SK-N-SH treated with all-trans-retinoic acid at 6 μM for 48 hours (cell line): ENCODE results near the gene NELFCD.

ENCODE experiments used
- ATAC-seq: fragments of 200-7000 bp; cut with Tn5 transposase; 3 replicates; pipeline ENCODE4 v1.9.1; 2020; ENCODE audit warnings: mild to moderate bottlenecking, moderate library complexity
- ARNTL ChIP-seq: fragments of 450-650 bp; formaldehyde crosslinking; IDR thresholded peaks from 2 replicates; pipeline ENCODE4 v1.5.0; 2020; ENCODE audit warnings: low read depth, mild to moderate bottlenecking, moderate library complexity, borderline replicate concordance
- CSDC2 ChIP-seq: fragments of 250-450 bp; sonication (Bioruptor Pico); IDR thresholded peaks from 2 replicates; pipeline ENCODE4 v1.5.0; 2020; ENCODE audit warnings: mild to moderate bottlenecking, moderate library complexity
- ESRRG ChIP-seq: fragments of 250-450 bp; sonication (Bioruptor Pico); IDR thresholded peaks from 2 replicates; pipeline ENCODE4 v1.6.1; 2021; ENCODE audit warnings: mild to moderate bottlenecking
- GLIS3 ChIP-seq: fragments of 250-450 bp; sonication (Bioruptor Pico); IDR thresholded peaks from 2 replicates; pipeline ENCODE4 v1.5.0; 2020; ENCODE audit warnings: mild to moderate bottlenecking, moderate library complexity
- ISL1 ChIP-seq: fragments of 250-450 bp; sonication (Bioruptor Pico); IDR thresholded peaks from 2 replicates; pipeline ENCODE4 v2.1.2; 2022; ENCODE audit warnings: mild to moderate bottlenecking, moderate library complexity
- RARB ChIP-seq: fragments of 250-450 bp; sonication (Bioruptor Pico); IDR thresholded peaks from 2 replicates; pipeline ENCODE4 v1.8.0; 2021; ENCODE audit warnings: mild to moderate bottlenecking, moderate library complexity
- SNAI2 ChIP-seq: fragments of 250-450 bp; sonication (Bioruptor Pico); IDR thresholded peaks from 2 replicates; pipeline ENCODE4 v1.5.0; 2020; ENCODE audit warnings: mild to moderate bottlenecking, moderate library complexity
- TCF4 ChIP-seq: fragments of 250-450 bp; sonication (Bioruptor Pico); IDR thresholded peaks from 2 replicates; pipeline ENCODE4 v1.8.0; 2021; ENCODE audit warnings: mild to moderate bottlenecking, moderate library complexity, borderline replicate concordance
- TOX ChIP-seq: fragments of 250-450 bp; sonication (Bioruptor Pico); IDR thresholded peaks from 2 replicates; pipeline ENCODE4 v1.8.0; 2021; ENCODE audit warnings: mild to moderate bottlenecking, moderate library complexity, borderline replicate concordance
- ZC3H10 ChIP-seq: fragments of 250-450 bp; sonication (Bioruptor Pico); IDR thresholded peaks from 2 replicates; pipeline ENCODE4 v1.5.1; 2021; ENCODE audit warnings: mild to moderate bottlenecking, moderate library complexity
- ZFP30 ChIP-seq: fragments of 450-650 bp; formaldehyde crosslinking; IDR thresholded peaks from 2 replicates; pipeline ENCODE4 v1.5.0; 2022; ENCODE audit warnings: mild to moderate bottlenecking, moderate library complexity
- ZNF565 ChIP-seq: fragments of 450-650 bp; formaldehyde crosslinking; conservative IDR thresholded peaks from 2 replicates; pipeline ENCODE4 v1.5.0; 2020; ENCODE audit warnings: low read depth, mild to moderate bottlenecking, moderate library complexity
- ZNF70 ChIP-seq: fragments of 450-650 bp; formaldehyde crosslinking; IDR thresholded peaks from 2 replicates; pipeline ENCODE4 v1.5.0; 2020; ENCODE audit warnings: mild to moderate bottlenecking, moderate library complexity
- ZNF8 ChIP-seq: fragments of 450-650 bp; formaldehyde crosslinking; IDR thresholded peaks from 2 replicates; pipeline ENCODE4 v1.5.0; 2020; ENCODE audit warnings: mild to moderate bottlenecking, moderate library complexity
- TF ChIP-seq, protein P1 (sequence below): fragments of 250-450 bp; sonication (Bioruptor Pico); IDR thresholded peaks from 2 replicates; pipeline ENCODE4 v1.5.0; 2020; ENCODE audit warnings: mild to moderate bottlenecking, moderate library complexity
- TF ChIP-seq, protein P2 (sequence below): fragments of 250-450 bp; sonication (Bioruptor Pico); IDR thresholded peaks from 2 replicates; pipeline ENCODE4 v1.8.0; 2021; ENCODE audit warnings: low read depth, mild to moderate bottlenecking, moderate library complexity, borderline replicate concordance
- TF ChIP-seq, protein P3 (sequence below): fragments of 250-450 bp; sonication (Bioruptor Pico); IDR thresholded peaks from 2 replicates; pipeline ENCODE4 v1.5.1; 2021; ENCODE audit warnings: mild to moderate bottlenecking, moderate library complexity
- TF ChIP-seq, protein P4 (sequence below): fragments of 250-450 bp; sonication (Bioruptor Pico); IDR thresholded peaks from 2 replicates; pipeline ENCODE4 v1.5.1; 2020; ENCODE audit warnings: low read depth, mild to moderate bottlenecking, moderate library complexity
- TF ChIP-seq, protein P5 (sequence below): fragments of 250-450 bp; sonication (Bioruptor Pico); IDR thresholded peaks from 2 replicates; pipeline ENCODE4 v1.8.0; 2020; ENCODE audit warnings: mild to moderate bottlenecking, moderate library complexity, borderline replicate concordance

The NELFCD gene, protein sequence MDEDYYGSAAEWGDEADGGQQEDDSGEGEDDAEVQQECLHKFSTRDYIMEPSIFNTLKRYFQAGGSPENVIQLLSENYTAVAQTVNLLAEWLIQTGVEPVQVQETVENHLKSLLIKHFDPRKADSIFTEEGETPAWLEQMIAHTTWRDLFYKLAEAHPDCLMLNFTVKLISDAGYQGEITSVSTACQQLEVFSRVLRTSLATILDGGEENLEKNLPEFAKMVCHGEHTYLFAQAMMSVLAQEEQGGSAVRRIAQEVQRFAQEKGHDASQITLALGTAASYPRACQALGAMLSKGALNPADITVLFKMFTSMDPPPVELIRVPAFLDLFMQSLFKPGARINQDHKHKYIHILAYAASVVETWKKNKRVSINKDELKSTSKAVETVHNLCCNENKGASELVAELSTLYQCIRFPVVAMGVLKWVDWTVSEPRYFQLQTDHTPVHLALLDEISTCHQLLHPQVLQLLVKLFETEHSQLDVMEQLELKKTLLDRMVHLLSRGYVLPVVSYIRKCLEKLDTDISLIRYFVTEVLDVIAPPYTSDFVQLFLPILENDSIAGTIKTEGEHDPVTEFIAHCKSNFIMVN

DNA sequence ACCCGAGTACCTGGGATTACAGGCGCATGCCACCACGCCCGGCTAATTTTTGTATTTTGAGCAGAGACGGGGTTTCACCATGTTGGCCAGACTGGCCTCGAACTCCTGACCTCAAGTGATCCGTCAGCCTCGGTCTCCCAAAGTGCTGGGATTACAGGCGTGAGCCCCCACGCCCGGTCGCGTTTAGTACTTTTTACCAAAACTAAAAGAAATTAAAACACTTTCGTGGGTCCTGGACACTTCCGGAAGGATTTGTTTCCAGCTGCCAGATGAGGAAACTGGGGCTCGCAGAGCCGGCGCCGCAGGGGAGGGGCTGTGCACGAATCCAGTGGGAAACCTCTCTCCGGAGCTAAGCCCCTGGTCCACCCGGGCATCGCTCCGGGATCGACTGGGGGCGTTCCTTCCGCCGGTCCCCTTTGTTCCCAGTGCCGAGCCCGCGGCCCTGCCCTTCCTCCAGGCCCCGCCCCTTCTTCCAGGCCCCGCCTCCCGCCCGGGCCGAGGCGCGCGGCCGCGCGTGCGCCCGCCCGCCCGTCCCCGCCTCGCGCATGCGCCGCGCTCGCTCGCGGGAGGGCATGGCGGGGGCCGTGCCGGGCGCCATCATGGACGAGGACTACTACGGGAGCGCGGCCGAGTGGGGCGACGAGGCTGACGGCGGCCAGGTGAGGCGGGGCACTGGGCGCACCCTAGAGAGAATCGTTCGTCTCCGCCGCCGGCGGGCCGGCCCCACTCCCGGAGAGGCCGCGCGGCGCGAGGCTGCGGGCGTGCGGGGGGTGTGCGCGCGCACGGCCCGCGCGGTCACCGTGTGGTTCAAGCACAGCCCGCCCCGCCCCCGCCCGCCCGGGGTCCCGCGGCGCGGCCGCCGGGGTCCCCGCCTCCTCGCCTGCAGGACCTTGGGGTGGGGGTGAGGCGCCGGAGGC is at the start of gene NELFCD:
Gene NELFCD (plus strand): TSS at position 546 of the 917 bp plus-strand sequence. CDS start 54 bp downstream, at position 600.
- TF ChIP-seq CSDC2 (peak; percentile 73; the same call in 1 of the 2 replicates), ZNF8 (CRISPR knock-in tag) (no peak), ZNF70 (CRISPR knock-in tag) (0 out of 2 replicates have a peak, but pooled peaks have one; percentile 35), ISL1 (CRISPR knock-in tag) (no peak), ARNTL (CRISPR knock-in tag) (no peak), GLIS3 (CRISPR knock-in tag) (no peak)
- TF ChIP-seq, protein P1, sequence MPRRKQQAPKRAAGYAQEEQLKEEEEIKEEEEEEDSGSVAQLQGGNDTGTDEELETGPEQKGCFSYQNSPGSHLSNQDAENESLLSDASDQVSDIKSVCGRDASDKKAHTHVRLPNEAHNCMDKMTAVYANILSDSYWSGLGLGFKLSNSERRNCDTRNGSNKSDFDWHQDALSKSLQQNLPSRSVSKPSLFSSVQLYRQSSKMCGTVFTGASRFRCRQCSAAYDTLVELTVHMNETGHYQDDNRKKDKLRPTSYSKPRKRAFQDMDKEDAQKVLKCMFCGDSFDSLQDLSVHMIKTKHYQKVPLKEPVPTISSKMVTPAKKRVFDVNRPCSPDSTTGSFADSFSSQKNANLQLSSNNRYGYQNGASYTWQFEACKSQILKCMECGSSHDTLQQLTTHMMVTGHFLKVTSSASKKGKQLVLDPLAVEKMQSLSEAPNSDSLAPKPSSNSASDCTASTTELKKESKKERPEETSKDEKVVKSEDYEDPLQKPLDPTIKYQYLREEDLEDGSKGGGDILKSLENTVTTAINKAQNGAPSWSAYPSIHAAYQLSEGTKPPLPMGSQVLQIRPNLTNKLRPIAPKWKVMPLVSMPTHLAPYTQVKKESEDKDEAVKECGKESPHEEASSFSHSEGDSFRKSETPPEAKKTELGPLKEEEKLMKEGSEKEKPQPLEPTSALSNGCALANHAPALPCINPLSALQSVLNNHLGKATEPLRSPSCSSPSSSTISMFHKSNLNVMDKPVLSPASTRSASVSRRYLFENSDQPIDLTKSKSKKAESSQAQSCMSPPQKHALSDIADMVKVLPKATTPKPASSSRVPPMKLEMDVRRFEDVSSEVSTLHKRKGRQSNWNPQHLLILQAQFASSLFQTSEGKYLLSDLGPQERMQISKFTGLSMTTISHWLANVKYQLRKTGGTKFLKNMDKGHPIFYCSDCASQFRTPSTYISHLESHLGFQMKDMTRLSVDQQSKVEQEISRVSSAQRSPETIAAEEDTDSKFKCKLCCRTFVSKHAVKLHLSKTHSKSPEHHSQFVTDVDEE = 0 out of 2 replicates have a peak, but pooled peaks have one; percentile 28
- TF ChIP-seq, protein P2, sequence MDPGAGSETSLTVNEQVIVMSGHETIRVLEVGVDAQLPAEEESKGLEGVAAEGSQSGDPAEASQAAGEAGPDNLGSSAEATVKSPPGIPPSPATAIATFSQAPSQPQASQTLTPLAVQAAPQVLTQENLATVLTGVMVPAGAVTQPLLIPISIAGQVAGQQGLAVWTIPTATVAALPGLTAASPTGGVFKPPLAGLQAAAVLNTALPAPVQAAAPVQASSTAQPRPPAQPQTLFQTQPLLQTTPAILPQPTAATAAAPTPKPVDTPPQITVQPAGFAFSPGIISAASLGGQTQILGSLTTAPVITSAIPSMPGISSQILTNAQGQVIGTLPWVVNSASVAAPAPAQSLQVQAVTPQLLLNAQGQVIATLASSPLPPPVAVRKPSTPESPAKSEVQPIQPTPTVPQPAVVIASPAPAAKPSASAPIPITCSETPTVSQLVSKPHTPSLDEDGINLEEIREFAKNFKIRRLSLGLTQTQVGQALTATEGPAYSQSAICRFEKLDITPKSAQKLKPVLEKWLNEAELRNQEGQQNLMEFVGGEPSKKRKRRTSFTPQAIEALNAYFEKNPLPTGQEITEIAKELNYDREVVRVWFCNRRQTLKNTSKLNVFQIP (CRISPR knock-in tag) = no peak
- ATAC-seq = peak; percentile 88

DNA sequence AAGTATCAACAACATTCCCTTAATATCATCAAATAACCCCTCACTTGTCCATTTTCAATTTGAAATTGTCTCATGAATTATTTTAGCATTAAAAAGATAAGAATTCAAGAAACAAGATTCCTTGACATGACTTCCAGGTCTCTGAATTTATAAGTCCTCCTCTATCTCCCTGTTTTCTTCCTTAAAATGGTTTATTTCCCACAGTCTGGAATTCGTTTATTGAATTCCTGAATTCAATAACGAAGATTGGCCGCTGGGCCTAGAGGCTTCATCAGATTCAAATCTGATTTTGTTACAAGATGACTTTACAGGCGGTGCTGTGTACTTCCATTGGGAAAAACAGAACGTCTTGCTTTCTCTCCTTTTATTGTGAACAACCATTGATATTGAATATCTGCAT is 48.9 kb upstream of the NELFCD start:
- ATAC-seq = no peak
- no peak for TF ChIP-seq ARNTL (CRISPR knock-in tag)
- no peak for TF ChIP-seq ZFP30
- no peak for TF ChIP-seq RARB
- no peak for TF ChIP-seq SNAI2 (CRISPR knock-in tag)
- no peak for TF ChIP-seq ZC3H10 (CRISPR knock-in tag)
- TF ChIP-seq TOX = no peak
- TF ChIP-seq, protein P3, sequence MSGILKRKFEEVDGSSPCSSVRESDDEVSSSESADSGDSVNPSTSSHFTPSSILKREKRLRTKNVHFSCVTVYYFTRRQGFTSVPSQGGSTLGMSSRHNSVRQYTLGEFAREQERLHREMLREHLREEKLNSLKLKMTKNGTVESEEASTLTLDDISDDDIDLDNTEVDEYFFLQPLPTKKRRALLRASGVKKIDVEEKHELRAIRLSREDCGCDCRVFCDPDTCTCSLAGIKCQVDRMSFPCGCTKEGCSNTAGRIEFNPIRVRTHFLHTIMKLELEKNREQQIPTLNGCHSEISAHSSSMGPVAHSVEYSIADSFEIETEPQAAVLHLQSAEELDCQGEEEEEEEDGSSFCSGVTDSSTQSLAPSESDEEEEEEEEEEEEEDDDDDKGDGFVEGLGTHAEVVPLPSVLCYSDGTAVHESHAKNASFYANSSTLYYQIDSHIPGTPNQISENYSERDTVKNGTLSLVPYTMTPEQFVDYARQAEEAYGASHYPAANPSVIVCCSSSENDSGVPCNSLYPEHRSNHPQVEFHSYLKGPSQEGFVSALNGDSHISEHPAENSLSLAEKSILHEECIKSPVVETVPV (CRISPR knock-in tag) = no peak
- TF ChIP-seq, protein P4, sequence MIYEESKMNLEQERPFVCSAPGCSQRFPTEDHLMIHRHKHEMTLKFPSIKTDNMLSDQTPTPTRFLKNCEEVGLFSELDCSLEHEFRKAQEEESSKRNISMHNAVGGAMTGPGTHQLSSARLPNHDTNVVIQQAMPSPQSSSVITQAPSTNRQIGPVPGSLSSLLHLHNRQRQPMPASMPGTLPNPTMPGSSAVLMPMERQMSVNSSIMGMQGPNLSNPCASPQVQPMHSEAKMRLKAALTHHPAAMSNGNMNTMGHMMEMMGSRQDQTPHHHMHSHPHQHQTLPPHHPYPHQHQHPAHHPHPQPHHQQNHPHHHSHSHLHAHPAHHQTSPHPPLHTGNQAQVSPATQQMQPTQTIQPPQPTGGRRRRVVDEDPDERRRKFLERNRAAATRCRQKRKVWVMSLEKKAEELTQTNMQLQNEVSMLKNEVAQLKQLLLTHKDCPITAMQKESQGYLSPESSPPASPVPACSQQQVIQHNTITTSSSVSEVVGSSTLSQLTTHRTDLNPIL (CRISPR knock-in tag) = no peak
- TF ChIP-seq, protein P5, sequence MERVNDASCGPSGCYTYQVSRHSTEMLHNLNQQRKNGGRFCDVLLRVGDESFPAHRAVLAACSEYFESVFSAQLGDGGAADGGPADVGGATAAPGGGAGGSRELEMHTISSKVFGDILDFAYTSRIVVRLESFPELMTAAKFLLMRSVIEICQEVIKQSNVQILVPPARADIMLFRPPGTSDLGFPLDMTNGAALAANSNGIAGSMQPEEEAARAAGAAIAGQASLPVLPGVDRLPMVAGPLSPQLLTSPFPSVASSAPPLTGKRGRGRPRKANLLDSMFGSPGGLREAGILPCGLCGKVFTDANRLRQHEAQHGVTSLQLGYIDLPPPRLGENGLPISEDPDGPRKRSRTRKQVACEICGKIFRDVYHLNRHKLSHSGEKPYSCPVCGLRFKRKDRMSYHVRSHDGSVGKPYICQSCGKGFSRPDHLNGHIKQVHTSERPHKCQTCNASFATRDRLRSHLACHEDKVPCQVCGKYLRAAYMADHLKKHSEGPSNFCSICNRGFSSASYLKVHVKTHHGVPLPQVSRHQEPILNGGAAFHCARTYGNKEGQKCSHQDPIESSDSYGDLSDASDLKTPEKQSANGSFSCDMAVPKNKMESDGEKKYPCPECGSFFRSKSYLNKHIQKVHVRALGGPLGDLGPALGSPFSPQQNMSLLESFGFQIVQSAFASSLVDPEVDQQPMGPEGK = no peak
- TF ChIP-seq, protein P1 = no peak
- TF ChIP-seq ZNF565 (CRISPR knock-in tag) = no peak
- TF ChIP-seq ESRRG (CRISPR knock-in tag) = no peak
- no peak for TF ChIP-seq TCF4
